HL-60 (cell line): Measurements from ENCODE around the gene CRIM1.

ENCODE experiments used
- DNase-seq, 2 experiments: peaks; one replicate each; pipeline ENCODE4 v3.0.0-alpha.2; 2010 to 2020; ENCODE audit warnings: low read depth in 1 of 2, low spot score in 1 of 2
- H3K27ac ChIP-seq: fragments of 250-450 bp; sonication (Bioruptor Pico); replicated peaks from 2 replicates; pipeline ENCODE4 v1.5.1; 2020; ENCODE audit warnings: mild to moderate bottlenecking, moderate library complexity
- H3K27me3 ChIP-seq: fragments of 250-450 bp; sonication (Bioruptor Pico); 2 replicates; pipeline ENCODE4 v1.5.1; 2021; ENCODE audit warnings: mild to moderate bottlenecking, moderate library complexity; ENCODE audit not compliant: insufficient read depth, poor library complexity, severe bottlenecking
- H3K4me3 ChIP-seq: replicated peaks from 2 replicates; pipeline ENCODE4 v1.5.1; 2011; ENCODE audit warnings: mild to moderate bottlenecking, control low read depth, low read length; ENCODE audit not compliant: insufficient read depth
- CTCF ChIP-seq: IDR thresholded peaks from one replicate; pipeline ENCODE4 v1.5.1; 2011; ENCODE audit warnings: low read length, control low read depth, inconsistent platforms; ENCODE audit not compliant: insufficient read depth
- GABPA ChIP-seq: IDR thresholded peaks from 2 replicates; pipeline ENCODE4 v1.6.1; 2012; ENCODE audit warnings: low read depth
- POLR2AphosphoS5 ChIP-seq: IDR thresholded peaks from 2 replicates; pipeline ENCODE4 v1.6.1; 2012; ENCODE audit warnings: low read depth
- REST ChIP-seq: IDR thresholded peaks from 2 replicates; pipeline ENCODE4 v1.6.1; 2012; ENCODE audit warnings: low read depth; ENCODE audit not compliant: insufficient replicate concordance
- SPI1 ChIP-seq: IDR thresholded peaks from 2 replicates; pipeline ENCODE4 v1.6.1; 2012; ENCODE audit warnings: low read depth, mild to moderate bottlenecking, borderline replicate concordance

The CRIM1 gene

DNA sequence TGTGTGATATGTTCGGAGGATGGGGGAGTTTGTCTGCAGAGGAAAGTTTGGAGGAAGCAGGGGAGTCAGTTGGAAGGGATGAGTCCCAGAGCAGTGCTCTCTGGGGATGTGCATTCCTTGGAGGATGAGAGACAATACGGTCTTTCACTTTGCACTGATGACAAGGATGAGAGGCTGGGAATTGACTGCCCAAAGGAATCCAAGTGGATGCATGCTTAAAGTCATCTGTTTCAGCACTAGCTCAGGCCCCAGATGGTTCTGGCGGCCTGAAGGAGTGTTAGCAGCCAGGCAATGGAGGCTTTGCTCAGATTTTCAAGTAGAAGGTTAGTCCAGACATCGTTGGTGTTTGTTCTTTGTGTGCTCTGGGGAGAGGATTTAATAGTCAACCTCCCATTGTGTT lies 100.2 kb downstream of the CRIM1 start:
- no peak overlapping the region for H3K27ac ChIP-seq

DNA sequence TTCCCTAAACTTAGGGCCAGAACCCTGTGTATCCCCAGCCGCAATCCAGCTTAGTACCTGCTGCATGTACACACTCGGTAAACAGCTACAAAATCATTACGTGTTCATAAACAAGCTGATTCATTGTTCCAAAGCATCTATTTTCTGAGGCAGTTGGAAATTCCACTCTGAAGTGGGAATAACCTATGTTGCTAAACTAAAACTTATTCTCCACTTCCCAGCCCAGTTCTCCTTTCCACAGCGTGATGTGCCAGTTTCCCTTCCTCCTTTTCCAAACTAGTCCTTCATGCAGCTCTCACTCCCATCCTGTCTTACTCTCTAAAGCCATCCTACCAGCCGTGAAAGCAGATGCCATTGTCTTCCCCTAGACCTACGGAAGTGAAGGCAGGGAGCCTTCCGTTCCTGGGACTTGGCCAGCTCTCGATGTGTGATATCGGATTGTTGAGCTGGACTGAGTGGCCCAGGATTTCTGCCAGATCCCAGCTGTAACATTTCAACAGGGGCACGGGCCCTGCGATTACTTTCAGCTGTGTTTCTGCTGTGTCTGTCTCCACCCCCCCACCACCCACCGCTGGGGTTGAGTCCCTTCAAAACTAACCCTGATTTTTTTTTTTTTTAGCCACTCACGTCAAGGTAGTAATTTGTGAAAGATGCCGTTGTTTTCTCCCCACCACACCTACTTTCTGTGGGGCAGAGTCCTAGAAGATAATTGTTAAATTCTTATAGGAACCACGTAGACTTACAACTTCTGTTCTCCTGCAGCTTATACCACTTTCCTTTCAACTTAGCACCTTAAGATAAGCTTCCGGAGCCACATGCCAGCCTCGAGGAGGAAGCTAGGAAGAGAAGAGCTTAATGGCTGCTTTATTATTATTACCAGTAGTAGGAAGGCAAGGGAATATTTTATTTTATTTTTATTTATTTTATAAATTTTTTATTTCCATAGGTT lies 100.9 kb downstream of the CRIM1 start:
- Histone ChIP-seq H3K27ac (no peak overlapping the region), H3K4me3 (no peak overlapping the region), H3K27me3 (no peaks in the 10 kb centered on the region)
- TF ChIP-seq CTCF: no peak
- no peak for TF ChIP-seq SPI1
- TF ChIP-seq POLR2AphosphoS5: no peak
- no peak for TF ChIP-seq REST
- TF ChIP-seq GABPA: no peak
- no peak for DNase-seq

More for the DNA sequence above, 100.2 kb downstream of the CRIM1 start:
- no peak for DNase-seq
- Histone ChIP-seq H3K27me3 (no peaks in the 10 kb centered on the region), H3K4me3 (no peak overlapping the region)
- TF ChIP-seq GABPA: no peak
- TF ChIP-seq POLR2AphosphoS5: no peak
- TF ChIP-seq REST: no peak
- TF ChIP-seq SPI1: no peak
- TF ChIP-seq CTCF: no peak

DNA sequence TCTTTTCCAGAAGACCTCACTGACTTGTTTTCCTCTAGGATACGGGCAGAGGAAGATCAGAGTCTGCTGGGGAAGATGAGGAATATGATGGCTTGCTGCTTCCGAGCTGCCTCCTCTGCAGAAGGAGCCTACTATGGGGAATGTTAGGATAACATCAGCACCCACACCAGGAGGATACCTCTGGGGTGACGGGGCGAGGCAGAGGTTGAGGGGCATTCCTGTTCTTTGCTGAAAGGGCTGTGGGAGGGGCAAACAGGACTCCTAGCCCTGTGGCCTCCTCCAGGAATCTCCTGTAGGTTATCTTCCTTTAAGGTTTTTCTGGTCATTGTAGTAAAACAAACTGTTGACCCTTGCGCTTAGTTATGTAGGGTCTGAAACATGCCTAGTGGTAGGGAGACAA lies 102.5 kb downstream of the CRIM1 start:
- TF ChIP-seq POLR2AphosphoS5: no peak
- TF ChIP-seq GABPA: no peak
- TF ChIP-seq REST: no peak
- Histone ChIP-seq H3K27ac (no peak overlapping the region), H3K4me3 (no peak overlapping the region), H3K27me3 (no peaks in the 10 kb centered on the region)
- DNase-seq: no peak
